Fibroblast of the conjunctiva (primary cell): Measurements from ENCODE around the gene ZNF573.
"Not testable (repeated sequence)": the region's sequence is repeated elsewhere in the genome, so short reads cannot be mapped to it uniquely, and the experiment has no call there.

Experiments
- DNase-seq: peaks from one replicate; pipeline ENCODE4 v3.0.0-alpha.2; 2010; ENCODE audit warnings: low read depth

ZNF573 gene

GRCh38 chr19:37779127-37780005 is at the start of gene ZNF573:
Gene ZNF573 (minus strand): TSS chr19:37779586. CDS start chr19:37773729, 5,857 bp downstream.
- DNase-seq: peak; percentile 69

GRCh38 chr19:37817180-37817981 is 38.0 kb upstream of the ZNF573 start:
- DNase-seq: peak; percentile 33

- not testable (repeated sequence) for DNase-seq
Observed at GRCh38 chr19:37815611-37816010, 36.2 kb upstream of the ZNF573 start.

- DNase-seq: no peak
Observed at GRCh38 chr19:37813340-37813739, 34.0 kb upstream of the ZNF573 start.

- no peak for DNase-seq
Observed at GRCh38 chr19:37809366-37809765, 30.0 kb upstream of the ZNF573 start.

- no peak for DNase-seq
Observed at GRCh38 chr19:37803249-37803840, 24.0 kb upstream of the ZNF573 start.

GRCh38 chr19:37790244-37790925 is 11.0 kb upstream of the ZNF573 start:
- DNase-seq: no peak

GRCh38 chr19:37778613-37779126 is 716 bp downstream of the ZNF573 start:
- DNase-seq: no peak

- DNase-seq: no peak
Observed at GRCh38 chr19:37770985-37771384, 8.4 kb downstream of the ZNF573 start.

- DNase-seq: no peak
Observed at GRCh38 chr19:37763488-37763887, 15.9 kb downstream of the ZNF573 start.

GRCh38 chr19:37757683-37758082 is 21.7 kb downstream of the ZNF573 start:
- not testable (repeated sequence) for DNase-seq

- no peak for DNase-seq
Observed at GRCh38 chr19:37738371-37738770, 41.0 kb downstream of the ZNF573 start.

GRCh38 chr19:37725181-37725580 is 54.2 kb downstream of the ZNF573 start:
- DNase-seq: no peak

GRCh38 chr19:37719927-37720265 is 59.5 kb downstream of the ZNF573 start:
- no peak for DNase-seq

- peak; percentile 90 for DNase-seq
Observed at GRCh38 chr19:37719111-37719926, 60.1 kb downstream of the ZNF573 start, which contains the start of gene ZNF607. Gene ZNF607 (minus strand): TSS chr19:37719761. CDS start chr19:37711618, 8,143 bp downstream.

GRCh38 chr19:37718304-37718703 is 61.1 kb downstream of the ZNF573 start:
- no peak for DNase-seq

GRCh38 chr19:37716140-37716539 is 63.2 kb downstream of the ZNF573 start:
- DNase-seq: no peak

GRCh38 chr19:37706052-37706605 is 73.3 kb downstream of the ZNF573 start:
- DNase-seq: no peak

GRCh38 chr19:37699057-37699456 is 80.3 kb downstream of the ZNF573 start:
- no peak for DNase-seq

GRCh38 chr19:37698216-37698615 is 81.2 kb downstream of the ZNF573 start:
- DNase-seq: no peak
